SK-N-SH treated with all-trans-retinoic acid at 6 μM for 48 hours (cell line): Measurements from ENCODE around the gene CCDC152.

Experiments
- ARNTL ChIP-seq: fragments of 450-650 bp; formaldehyde crosslinking; IDR thresholded peaks from 2 replicates; pipeline ENCODE4 v1.5.0; 2020; ENCODE audit warnings: low read depth, mild to moderate bottlenecking, moderate library complexity, borderline replicate concordance
- CREB5 ChIP-seq: fragments of 250-450 bp; sonication (Bioruptor Pico); IDR thresholded peaks from 2 replicates; pipeline ENCODE4 v1.5.1; 2020; ENCODE audit warnings: low read depth, mild to moderate bottlenecking, moderate library complexity
- CSRNP3 ChIP-seq: fragments of 250-450 bp; sonication (Bioruptor Pico); IDR thresholded peaks from 2 replicates; pipeline ENCODE4 v1.5.1; 2021; ENCODE audit warnings: mild to moderate bottlenecking, moderate library complexity
- ESRRG ChIP-seq: fragments of 250-450 bp; sonication (Bioruptor Pico); IDR thresholded peaks from 2 replicates; pipeline ENCODE4 v1.6.1; 2021; ENCODE audit warnings: mild to moderate bottlenecking
- GLIS3 ChIP-seq: fragments of 250-450 bp; sonication (Bioruptor Pico); IDR thresholded peaks from 2 replicates; pipeline ENCODE4 v1.5.0; 2020; ENCODE audit warnings: mild to moderate bottlenecking, moderate library complexity
- ISL1 ChIP-seq: fragments of 250-450 bp; sonication (Bioruptor Pico); IDR thresholded peaks from 2 replicates; pipeline ENCODE4 v2.1.2; 2022; ENCODE audit warnings: mild to moderate bottlenecking, moderate library complexity
- PATZ1 ChIP-seq: fragments of 250-450 bp; sonication (Bioruptor Pico); IDR thresholded peaks from 2 replicates; pipeline ENCODE4 v1.8.0; 2020; ENCODE audit warnings: mild to moderate bottlenecking, moderate library complexity, borderline replicate concordance
- RARB ChIP-seq: fragments of 250-450 bp; sonication (Bioruptor Pico); IDR thresholded peaks from 2 replicates; pipeline ENCODE4 v1.8.0; 2021; ENCODE audit warnings: mild to moderate bottlenecking, moderate library complexity
- TCF4 ChIP-seq: fragments of 250-450 bp; sonication (Bioruptor Pico); IDR thresholded peaks from 2 replicates; pipeline ENCODE4 v1.8.0; 2021; ENCODE audit warnings: mild to moderate bottlenecking, moderate library complexity, borderline replicate concordance
- ZFP30 ChIP-seq: fragments of 450-650 bp; formaldehyde crosslinking; IDR thresholded peaks from 2 replicates; pipeline ENCODE4 v1.5.0; 2022; ENCODE audit warnings: mild to moderate bottlenecking, moderate library complexity
- ZNF70 ChIP-seq: fragments of 450-650 bp; formaldehyde crosslinking; IDR thresholded peaks from 2 replicates; pipeline ENCODE4 v1.5.0; 2020; ENCODE audit warnings: mild to moderate bottlenecking, moderate library complexity

- TF ChIP-seq ESRRG (CRISPR knock-in tag) (no peak), ZNF70 (CRISPR knock-in tag) (no peak), CSRNP3 (no peak), ARNTL (CRISPR knock-in tag) (no peak), RARB (CRISPR knock-in tag) (no peak), ZFP30 (CRISPR knock-in tag) (no peak), PATZ1 (CRISPR knock-in tag) (no peak), CREB5 (CRISPR knock-in tag) (no peak), GLIS3 (CRISPR knock-in tag) (no peak), TCF4 (no peak), ISL1 (CRISPR knock-in tag) (no peak)
These were observed 36.4 kb upstream of the CCDC152 start for GRCh38 chr5:42720251-42720650.
